WTC11 (cell line): ENCODE data around the gene FPR1.

Experiments used
- ATF2 ChIP-seq: sonication (generic); formaldehyde crosslinking; IDR thresholded peaks from 2 replicates; pipeline ENCODE4 v1.8.1; 2022; ENCODE audit warnings: low read depth, missing genetic modification reagents, borderline replicate concordance
- CTCF ChIP-seq: fragments of 200-600 bp; IDR thresholded peaks from 2 replicates; pipeline ENCODE4 v1.8.0; 2022; ENCODE audit warnings: antibody characterized with exemption
- E2F5 ChIP-seq: sonication (generic); formaldehyde crosslinking; IDR thresholded peaks from 2 replicates; pipeline ENCODE4 v1.8.1; 2022; ENCODE audit warnings: mild to moderate bottlenecking, moderate library complexity, missing genetic modification reagents
- ERG ChIP-seq: fragments of 250-450 bp; sonication (Bioruptor Pico); IDR thresholded peaks from 2 replicates; pipeline ENCODE4 v1.8.0; 2021; ENCODE audit warnings: mild to moderate bottlenecking
- ETV6 ChIP-seq: sonication (generic); formaldehyde crosslinking; IDR thresholded peaks from 2 replicates; pipeline ENCODE4 v1.8.1; 2022; ENCODE audit warnings: mild to moderate bottlenecking, missing genetic modification reagents
- FOXP1 ChIP-seq: sonication (generic); formaldehyde crosslinking; IDR thresholded peaks from 2 replicates; pipeline ENCODE4 v1.8.0; 2022; ENCODE audit warnings: missing genetic modification reagents, mild to moderate bottlenecking, moderate library complexity, borderline replicate concordance
- GTF2I ChIP-seq: fragments of 250-450 bp; sonication (Bioruptor Pico); conservative IDR thresholded peaks from 2 replicates; pipeline ENCODE4 v1.4.0; 2021; ENCODE audit warnings: mild to moderate bottlenecking
- IRF1 ChIP-seq: sonication (generic); formaldehyde crosslinking; IDR thresholded peaks from 2 replicates; pipeline ENCODE4 v1.8.0; 2023; ENCODE audit warnings: missing genetic modification reagents
- MAX ChIP-seq: sonication (generic); formaldehyde crosslinking; IDR thresholded peaks from 2 replicates; pipeline ENCODE4 v1.8.0; 2022; ENCODE audit warnings: mild to moderate bottlenecking, missing genetic modification reagents
- STAT6 ChIP-seq: sonication (generic); formaldehyde crosslinking; conservative IDR thresholded peaks from 2 replicates; pipeline ENCODE4 v1.8.1; 2023; ENCODE audit warnings: mild to moderate bottlenecking, low read depth, missing genetic modification reagents, moderate library complexity
- TEAD4 ChIP-seq: sonication (generic); formaldehyde crosslinking; IDR thresholded peaks from 2 replicates; pipeline ENCODE4 v1.8.0; 2022; ENCODE audit warnings: mild to moderate bottlenecking, missing genetic modification reagents
- ZNF232 ChIP-seq: sonication (generic); formaldehyde crosslinking; IDR thresholded peaks from 2 replicates; pipeline ENCODE4 v1.8.0; 2022; ENCODE audit warnings: mild to moderate bottlenecking, missing genetic modification reagents
- ZNF671 ChIP-seq: fragments of 250-450 bp; sonication (Bioruptor Pico); IDR thresholded peaks from 2 replicates; pipeline ENCODE4 v1.8.0; 2021; ENCODE audit warnings: mild to moderate bottlenecking

- TF ChIP-seq ERG (CRISPR knock-in tag) (no peak), ETV6 (CRISPR knock-in tag) (no peak), ATF2 (CRISPR knock-in tag) (no peak), GTF2I (CRISPR knock-in tag) (no peak), E2F5 (no peak), MAX (CRISPR knock-in tag) (no peak), ZNF232 (CRISPR knock-in tag) (no peak), ZNF671 (CRISPR knock-in tag) (no peak), IRF1 (CRISPR knock-in tag) (no peak), FOXP1 (no peak), CTCF (no peak), STAT6 (no peak), TEAD4 (CRISPR knock-in tag) (no peak)
These were observed 12.0 kb downstream of the FPR1 start for GRCh38 chr19:51739466-51740213.
